SKM-1 (cell line): ENCODE measurements around the gene HMGA1.
A peak's percentile ranks its signal among the peaks of the same experiment; 100 is the strongest.

Experiments used
- DNase-seq: peaks from one replicate; lab custom pipeline; 2025; ENCODE audit not compliant: unreplicated experiment; lab: John Stamatoyannopoulos, UW

HMGA1 gene

GRCh38 chr6:34236443-34237315, at the start of gene HMGA1:
HMGA1 (plus strand) TSS chr6:34236873; CDS start chr6:34240781, 3,908 bp downstream.
- peak; percentile 79 for DNase-seq

GRCh38 chr6:34189806-34190503, 46.7 kb upstream of the HMGA1 start:
- DNase-seq, result peak; percentile 66

- DNase-seq, result no peak
Observed at GRCh38 chr6:34190504-34191122, 46.1 kb upstream of the HMGA1 start.

- no peak for DNase-seq
Observed at GRCh38 chr6:34194772-34195171, 41.9 kb upstream of the HMGA1 start.

- no peak for DNase-seq
Observed at GRCh38 chr6:34195726-34196115, 41.0 kb upstream of the HMGA1 start.

- peak; percentile 65 for DNase-seq
Observed at GRCh38 chr6:34196116-34196832, 40.4 kb upstream of the HMGA1 start.

GRCh38 chr6:34196833-34197195, 39.9 kb upstream of the HMGA1 start:
- no peak for DNase-seq

- no peak for DNase-seq
Observed at GRCh38 chr6:34200340-34200971, 36.2 kb upstream of the HMGA1 start.

GRCh38 chr6:34201455-34202107, 35.1 kb upstream of the HMGA1 start:
- DNase-seq, result no peak

- no peak for DNase-seq
Observed at GRCh38 chr6:34202329-34203201, 34.1 kb upstream of the HMGA1 start.

GRCh38 chr6:34204693-34205092, 32.0 kb upstream of the HMGA1 start:
- DNase-seq, result no peak

GRCh38 chr6:34205466-34205865, 31.2 kb upstream of the HMGA1 start:
- DNase-seq, result no peak

- DNase-seq, result no peak
Observed at GRCh38 chr6:34205916-34206315, 30.8 kb upstream of the HMGA1 start.

- DNase-seq, result no peak
Observed at GRCh38 chr6:34206726-34207125, 29.9 kb upstream of the HMGA1 start.

GRCh38 chr6:34207695-34208443, 28.8 kb upstream of the HMGA1 start:
- DNase-seq, result no peak

GRCh38 chr6:34213772-34214171, 22.9 kb upstream of the HMGA1 start:
- no peak for DNase-seq

- no peak for DNase-seq
Observed at GRCh38 chr6:34218691-34219090, 18.0 kb upstream of the HMGA1 start.

GRCh38 chr6:34223381-34223955, 13.2 kb upstream of the HMGA1 start:
- no peak for DNase-seq
